ENCODE results near the gene DOCK2. TPM values are rescaled to one million over a fixed set of nuclear protein-coding genes. Genes with fewer than 3 reads are reported as not detected.
"Not testable (repeated sequence)": the region's sequence is repeated elsewhere in the genome, so short reads cannot be mapped to it uniquely, and the experiment has no call there.

DOCK2 gene
- total RNA-seq, 1 donor from 2014 or later, result 108 TPM

DNA sequence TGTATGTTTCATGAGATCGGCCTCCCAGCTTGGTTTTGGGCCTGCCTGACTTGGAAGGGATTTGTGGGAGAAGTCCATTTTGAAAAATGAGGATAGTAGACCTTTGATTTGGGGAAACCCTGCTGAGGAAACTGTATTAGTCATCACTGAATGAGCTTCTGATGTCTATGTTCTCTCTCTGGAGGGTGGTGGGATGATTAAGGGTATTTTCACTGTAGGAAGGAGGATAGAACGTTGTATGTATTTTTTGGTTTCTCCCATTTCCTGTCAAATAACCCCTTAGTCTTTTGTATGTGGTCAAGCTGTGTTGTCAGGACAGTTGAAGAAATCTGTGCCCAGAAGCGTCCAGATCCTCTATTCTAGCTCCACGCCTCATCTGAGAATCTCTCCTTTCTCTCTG is 191.3 kb downstream of the DOCK2 start:
- intact Hi-C loops (cut with DNase I), result no loop called here
- TF ChIP-seq, protein P1, sequence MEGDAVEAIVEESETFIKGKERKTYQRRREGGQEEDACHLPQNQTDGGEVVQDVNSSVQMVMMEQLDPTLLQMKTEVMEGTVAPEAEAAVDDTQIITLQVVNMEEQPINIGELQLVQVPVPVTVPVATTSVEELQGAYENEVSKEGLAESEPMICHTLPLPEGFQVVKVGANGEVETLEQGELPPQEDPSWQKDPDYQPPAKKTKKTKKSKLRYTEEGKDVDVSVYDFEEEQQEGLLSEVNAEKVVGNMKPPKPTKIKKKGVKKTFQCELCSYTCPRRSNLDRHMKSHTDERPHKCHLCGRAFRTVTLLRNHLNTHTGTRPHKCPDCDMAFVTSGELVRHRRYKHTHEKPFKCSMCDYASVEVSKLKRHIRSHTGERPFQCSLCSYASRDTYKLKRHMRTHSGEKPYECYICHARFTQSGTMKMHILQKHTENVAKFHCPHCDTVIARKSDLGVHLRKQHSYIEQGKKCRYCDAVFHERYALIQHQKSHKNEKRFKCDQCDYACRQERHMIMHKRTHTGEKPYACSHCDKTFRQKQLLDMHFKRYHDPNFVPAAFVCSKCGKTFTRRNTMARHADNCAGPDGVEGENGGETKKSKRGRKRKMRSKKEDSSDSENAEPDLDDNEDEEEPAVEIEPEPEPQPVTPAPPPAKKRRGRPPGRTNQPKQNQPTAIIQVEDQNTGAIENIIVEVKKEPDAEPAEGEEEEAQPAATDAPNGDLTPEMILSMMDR (IDR thresholded peaks at IDR 0.05), result no peak
- ATAC-seq (no peak), DNase-seq (no peak)
- Histone ChIP-seq H3K4me3 (no peak overlapping the region), H3K27me3 (ENCODE audit: low read depth) (no peaks in the 10 kb centered on the region), H3K4me1 (no peaks in the 10 kb centered on the region), H3K36me3 (no peaks in the 10 kb centered on the region), H3K27ac (no peak overlapping the region), H3K9me3 (no peaks in the 10 kb centered on the region)

DNA sequence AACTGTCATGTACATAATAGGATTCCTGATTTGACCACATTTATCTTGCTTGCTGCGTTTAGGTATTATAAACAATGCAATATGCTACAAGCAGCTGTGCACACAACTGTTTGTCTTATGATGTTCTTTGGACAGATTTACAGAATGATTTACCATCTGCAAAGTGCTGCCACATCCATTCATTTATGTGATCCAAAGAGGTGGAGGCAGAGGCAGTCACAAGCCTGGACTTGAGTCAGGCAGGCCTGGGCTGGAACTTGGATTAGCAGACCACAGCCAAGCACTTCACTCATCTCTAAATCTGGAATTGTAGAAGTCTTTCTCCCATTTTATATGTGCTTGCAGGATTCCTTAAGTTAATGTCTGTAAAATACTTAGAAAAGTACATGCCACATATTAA is 194.3 kb downstream of the DOCK2 start:
- no peaks in the 10 kb centered on the region for H3K9me3 ChIP-seq
- no peaks in the 10 kb centered on the region for H3K4me1 ChIP-seq
- intact Hi-C loops (cut with DNase I), result no loop called here
- DNase-seq (no peak), ATAC-seq (no peak)
- H3K4me3 ChIP-seq, result no peak overlapping the region
- no peaks in the 10 kb centered on the region for H3K27me3 ChIP-seq (ENCODE audit: low read depth)
- H3K27ac ChIP-seq, result no peak overlapping the region
- no peaks in the 10 kb centered on the region for H3K36me3 ChIP-seq
- TF ChIP-seq, protein P1 (IDR thresholded peaks at IDR 0.05), result no peak

GRCh38 chr5:169832304-169832703 is 195.2 kb downstream of the DOCK2 start:
- DNase-seq (no peak), ATAC-seq (no peak)
- no peaks in the 10 kb centered on the region for H3K4me1 ChIP-seq
- TF ChIP-seq, protein P1 (IDR thresholded peaks at IDR 0.05), result no peak
- intact Hi-C loops (cut with DNase I), result no loop called here
- H3K27me3 ChIP-seq (ENCODE audit: low read depth), result no peaks in the 10 kb centered on the region
- H3K4me3 ChIP-seq, result no peak overlapping the region
- no peak overlapping the region for H3K27ac ChIP-seq
- no peaks in the 10 kb centered on the region for H3K9me3 ChIP-seq
- no peaks in the 10 kb centered on the region for H3K36me3 ChIP-seq

DNA sequence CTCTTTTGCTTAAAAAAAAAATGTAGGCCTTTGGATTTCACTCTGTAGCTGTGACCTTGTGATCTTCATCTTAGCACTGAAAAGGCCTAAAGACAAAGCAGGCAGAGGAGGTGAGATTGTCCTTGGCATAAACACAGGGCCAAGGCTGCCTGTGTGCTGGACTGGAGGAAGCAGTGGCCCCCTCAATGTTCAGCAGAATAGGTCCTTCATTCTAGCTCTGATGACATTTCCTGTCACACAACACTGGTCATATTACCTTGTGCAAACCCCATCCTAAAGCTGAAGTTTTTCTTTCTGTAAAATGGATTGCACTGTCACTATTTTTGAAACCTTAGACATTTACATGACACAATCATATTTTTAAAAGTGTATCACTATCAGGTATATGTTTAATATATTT is 195.8 kb downstream of the DOCK2 start:
- H3K36me3 ChIP-seq, result no peaks in the 10 kb centered on the region
- no peaks in the 10 kb centered on the region for H3K4me1 ChIP-seq
- ATAC-seq, result no peak
- no peak overlapping the region for H3K4me3 ChIP-seq
- intact Hi-C loops (cut with DNase I), result no loop called here
- H3K9me3 ChIP-seq, result no peaks in the 10 kb centered on the region
- H3K27me3 ChIP-seq (ENCODE audit: low read depth), result no peaks in the 10 kb centered on the region
- no peak overlapping the region for H3K27ac ChIP-seq
- DNase-seq, result no peak
- TF ChIP-seq, protein P1 (IDR thresholded peaks at IDR 0.05), result no peak

DNA sequence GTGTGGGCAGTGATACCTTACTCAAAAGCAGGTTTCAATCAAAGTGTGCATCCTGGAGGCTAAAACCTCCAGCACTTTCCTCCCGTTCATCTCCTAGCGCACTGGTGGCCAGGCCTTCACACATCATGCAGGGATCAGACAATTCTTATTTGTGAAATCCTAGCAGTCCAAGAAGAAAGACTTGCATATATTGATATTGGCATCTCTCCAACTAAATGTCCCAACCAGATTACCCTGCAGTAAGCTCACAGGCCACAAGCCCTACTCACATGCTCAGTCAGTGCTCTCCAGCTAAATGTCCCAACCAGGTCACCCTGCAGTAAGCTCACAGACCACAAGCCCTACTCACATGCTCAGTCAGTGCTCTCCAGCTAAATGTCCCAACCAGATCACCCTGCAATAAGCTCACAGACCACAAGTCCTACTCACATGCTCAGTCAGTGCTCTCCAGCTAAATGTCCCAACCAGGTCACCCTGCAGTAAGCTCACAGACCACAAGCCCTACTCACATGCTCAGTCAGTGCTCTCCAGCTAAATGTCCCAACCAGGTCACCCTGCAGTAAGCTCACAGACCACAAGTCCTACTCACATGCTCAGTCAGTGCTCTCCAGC is 196.7 kb downstream of the DOCK2 start:
- H3K9me3 ChIP-seq; H3K27me3 ChIP-seq (ENCODE audit: low read depth); DNase-seq; H3K27ac ChIP-seq; H3K4me3 ChIP-seq; intact Hi-C loops (cut with DNase I); H3K4me1 ChIP-seq; ATAC-seq; H3K36me3 ChIP-seq: not testable (repeated sequence)

- H3K36me3 ChIP-seq; H3K9me3 ChIP-seq; H3K27ac ChIP-seq; H3K4me3 ChIP-seq; DNase-seq; intact Hi-C loops (cut with DNase I); ATAC-seq; H3K27me3 ChIP-seq (ENCODE audit: low read depth); H3K4me1 ChIP-seq: not testable (repeated sequence)
Observed at GRCh38 chr5:169834540-169834939, 197.5 kb downstream of the DOCK2 start.
